Neural progenitor cell (in vitro differentiated cells): ENCODE data around the gene STARD8. TPM values are rescaled to one million over a fixed set of nuclear protein-coding genes. Genes with fewer than 3 reads are reported as not detected.

ENCODE experiments used
- DNase-seq: peaks from one replicate; pipeline ENCODE4 v3.0.0-alpha.2; 2016; ENCODE audit warnings: low spot score
- H2AFZ ChIP-seq: fragments of 200-600 bp; sonication (generic); replicated peaks from 2 replicates; pipeline ENCODE4 v1.6.1; 2016; ENCODE audit warnings: antibody characterized with exemption
- H3F3A ChIP-seq: fragments of 200-600 bp; sonication (generic); 2 replicates; pipeline ENCODE4 v1.6.1; 2016; ENCODE audit warnings: antibody characterized with exemption, low read depth
- H3K27ac ChIP-seq: fragments of 200-600 bp; sonication (generic); 2 replicates; pipeline ENCODE4 v1.5.1; 2016; ENCODE audit warnings: mild to moderate bottlenecking
- H3K27me3 ChIP-seq: fragments of 200-600 bp; sonication (generic); 2 replicates; pipeline ENCODE4 v1.6.1; 2016; ENCODE audit warnings: mild to moderate bottlenecking, moderate library complexity
- H3K36me3 ChIP-seq: fragments of 200-600 bp; sonication (generic); 2 replicates; pipeline ENCODE4 v1.5.1; 2016
- H3K4me1 ChIP-seq: fragments of 200-600 bp; sonication (generic); 2 replicates; pipeline ENCODE4 v1.6.1; 2016; ENCODE audit warnings: mixed run types
- H3K4me2 ChIP-seq: fragments of 200-600 bp; sonication (generic); 2 replicates; pipeline ENCODE4 v1.6.1; 2016
- H3K4me3 ChIP-seq: fragments of 200-600 bp; sonication (generic); 2 replicates; pipeline ENCODE4 v1.5.1; 2016
- H3K79me2 ChIP-seq: fragments of 200-600 bp; sonication (generic); 2 replicates; pipeline ENCODE4 v1.6.1; 2016; ENCODE audit warnings: low read depth
- H3K9ac ChIP-seq: fragments of 200-600 bp; sonication (generic); 2 replicates; pipeline ENCODE4 v1.6.1; 2016
- H3K9me3 ChIP-seq: fragments of 200-600 bp; sonication (generic); 2 replicates; pipeline ENCODE4 v1.5.1; 2016; ENCODE audit warnings: low read depth
- H4K20me1 ChIP-seq: fragments of 200-600 bp; sonication (generic); 2 replicates; pipeline ENCODE4 v1.6.1; 2016; ENCODE audit warnings: low read depth
- H3K27ac Mint-ChIP-seq: 3 replicates; pipeline ENCODE4 v1.8.0; 2021; ENCODE audit warnings: mixed read lengths
- H3K27me3 Mint-ChIP-seq: 2 replicates; pipeline ENCODE4 v1.8.0; 2022; ENCODE audit warnings: low read depth, mild to moderate bottlenecking, inconsistent platforms, moderate library complexity, mixed read lengths; ENCODE audit not compliant: insufficient read depth
- H3K36me3 Mint-ChIP-seq: 3 replicates; pipeline ENCODE4 v1.8.0; 2021; ENCODE audit warnings: mixed read lengths
- H3K4me1 Mint-ChIP-seq: 3 replicates; pipeline ENCODE4 v1.8.0; 2021; ENCODE audit warnings: mixed read lengths
- H3K4me3 Mint-ChIP-seq: 3 replicates; pipeline ENCODE4 v1.8.0; 2021; ENCODE audit warnings: mild to moderate bottlenecking, moderate library complexity, mixed read lengths
- H3K9me3 Mint-ChIP-seq: 3 replicates; pipeline ENCODE4 v1.8.0; 2020; ENCODE audit warnings: mixed read lengths
- EZH2 ChIP-seq: fragments of 200-600 bp; sonication (generic); IDR thresholded peaks from 2 replicates; pipeline ENCODE4 v1.6.1; 2017; ENCODE audit warnings: antibody characterized with exemption, mild to moderate bottlenecking, moderate library complexity
- EZH2phosphoT487 ChIP-seq: fragments of 200-600 bp; sonication (generic); IDR thresholded peaks from 2 replicates; pipeline ENCODE4 v1.6.1; 2017; ENCODE audit warnings: antibody characterized with exemption
- total RNA-seq: library from RNA; depleted of rRNA; stranded (reverse); fragments of >200 nt; gene quantifications from 2 replicates; pipeline ENCODE4 v1.2.3, GENCODE V29; 2015; ENCODE audit warnings: low replicate concordance
- TF ChIP-seq, protein P1 (sequence below): fragments of 200-600 bp; sonication (generic); IDR thresholded peaks from 2 replicates; pipeline ENCODE4 v1.5.1; 2017; ENCODE audit warnings: antibody characterized with exemption, mild to moderate bottlenecking

Gene STARD8
- total RNA-seq, 1 donor from 2014 or later: 0.82 TPM

DNA sequence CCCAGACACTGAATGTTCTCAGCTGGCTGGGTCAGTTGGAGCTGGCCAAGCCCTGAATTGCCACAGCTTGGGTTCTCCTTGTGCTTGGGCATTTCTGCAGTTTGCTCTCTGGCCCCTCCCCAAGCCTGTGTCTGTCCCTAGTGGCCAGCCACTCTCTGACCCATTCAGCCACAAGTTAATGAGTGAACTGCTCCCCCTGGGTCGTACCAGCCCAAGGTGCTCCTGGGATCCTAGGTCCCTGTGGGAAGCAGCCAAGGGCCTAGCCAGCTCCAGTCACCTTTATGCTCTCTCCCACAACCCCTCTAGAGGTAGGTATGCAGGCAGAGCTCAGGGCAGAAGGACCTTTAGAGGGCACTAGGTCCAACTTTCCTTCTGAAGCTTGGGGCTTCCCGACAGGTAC, 51.5 kb downstream of the STARD8 start:
- Histone ChIP-seq H3K27ac (no peak overlapping the region), H3K9me3 (no peaks in the 10 kb centered on the region), H3K27me3 (peaks cover 20% of the 10 kb centered on the region), H3K4me3 (no peak overlapping the region), H3K4me2 (no peak overlapping the region), H3K79me2 (no peaks in the 10 kb centered on the region), H3F3A (no peaks in the 10 kb centered on the region), H4K20me1 (no peaks in the 10 kb centered on the region), H3K4me1 (no peaks in the 10 kb centered on the region), H3K9ac (no peak overlapping the region), H3K36me3 (no peaks in the 10 kb centered on the region), H2AFZ (no peak overlapping the region)
- Mint-ChIP-seq H3K4me3 (no peak overlapping the region), H3K9me3 (peaks cover 2% of the 10 kb centered on the region), H3K27me3 (peaks cover 7% of the 10 kb centered on the region), H3K27ac (no peak overlapping the region), H3K4me1 (peaks cover 10% of the 10 kb centered on the region), H3K36me3 (no peaks in the 10 kb centered on the region)
- TF ChIP-seq, protein P1, sequence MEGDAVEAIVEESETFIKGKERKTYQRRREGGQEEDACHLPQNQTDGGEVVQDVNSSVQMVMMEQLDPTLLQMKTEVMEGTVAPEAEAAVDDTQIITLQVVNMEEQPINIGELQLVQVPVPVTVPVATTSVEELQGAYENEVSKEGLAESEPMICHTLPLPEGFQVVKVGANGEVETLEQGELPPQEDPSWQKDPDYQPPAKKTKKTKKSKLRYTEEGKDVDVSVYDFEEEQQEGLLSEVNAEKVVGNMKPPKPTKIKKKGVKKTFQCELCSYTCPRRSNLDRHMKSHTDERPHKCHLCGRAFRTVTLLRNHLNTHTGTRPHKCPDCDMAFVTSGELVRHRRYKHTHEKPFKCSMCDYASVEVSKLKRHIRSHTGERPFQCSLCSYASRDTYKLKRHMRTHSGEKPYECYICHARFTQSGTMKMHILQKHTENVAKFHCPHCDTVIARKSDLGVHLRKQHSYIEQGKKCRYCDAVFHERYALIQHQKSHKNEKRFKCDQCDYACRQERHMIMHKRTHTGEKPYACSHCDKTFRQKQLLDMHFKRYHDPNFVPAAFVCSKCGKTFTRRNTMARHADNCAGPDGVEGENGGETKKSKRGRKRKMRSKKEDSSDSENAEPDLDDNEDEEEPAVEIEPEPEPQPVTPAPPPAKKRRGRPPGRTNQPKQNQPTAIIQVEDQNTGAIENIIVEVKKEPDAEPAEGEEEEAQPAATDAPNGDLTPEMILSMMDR: no peak
- TF ChIP-seq EZH2phosphoT487: no peak
- no peak for TF ChIP-seq EZH2
- no peak for DNase-seq

DNA sequence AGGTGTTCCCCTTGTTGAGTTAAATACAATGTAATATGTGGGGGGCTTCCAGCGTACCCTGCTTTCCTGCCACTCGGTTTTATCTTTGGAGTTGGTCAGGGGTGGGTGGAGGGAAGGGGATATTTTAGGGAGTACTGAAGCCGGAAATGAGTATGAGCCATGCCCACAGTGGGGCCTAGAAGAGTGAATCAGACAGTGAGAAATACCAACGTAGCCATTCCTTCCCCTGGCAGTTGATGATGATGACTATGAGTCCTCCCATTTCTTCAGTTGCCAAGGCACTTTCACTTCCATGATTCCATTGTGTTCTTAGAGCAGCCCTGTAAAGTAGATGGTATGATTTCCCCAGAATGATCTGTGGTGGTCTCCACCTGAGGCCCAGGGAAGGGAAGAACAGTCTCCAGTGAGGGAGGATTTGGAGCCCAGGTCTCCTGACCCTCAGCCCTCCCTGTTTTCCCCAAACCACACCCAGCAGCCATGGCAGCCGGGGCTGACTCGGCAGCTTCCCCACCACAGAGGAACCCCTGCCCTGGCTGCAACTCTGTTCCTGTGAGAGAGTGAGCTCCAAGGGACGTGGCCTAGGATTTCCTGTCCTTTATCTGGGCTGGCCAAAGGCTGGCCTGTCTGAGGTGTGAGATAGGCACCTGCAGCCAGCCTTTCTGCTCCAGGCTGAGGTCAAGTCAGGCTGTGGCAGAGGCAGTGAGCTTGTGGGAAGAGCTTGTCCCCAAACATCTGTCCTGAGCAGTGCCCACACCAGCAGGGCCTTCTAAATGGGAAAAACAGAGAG, 52.7 kb downstream of the STARD8 start:
- Mint-ChIP-seq H3K27me3 (peaks cover 3% of the 10 kb centered on the region), H3K36me3 (no peaks in the 10 kb centered on the region), H3K9me3 (peaks cover 2% of the 10 kb centered on the region), H3K4me1 (peaks cover 2% of the 10 kb centered on the region), H3K27ac (no peak overlapping the region), H3K4me3 (no peak overlapping the region)
- H3K27ac ChIP-seq: no peak overlapping the region
- H3K79me2 ChIP-seq: no peaks in the 10 kb centered on the region
- H3K4me2 ChIP-seq: no peak overlapping the region
- no peak overlapping the region for H2AFZ ChIP-seq
- no peaks in the 10 kb centered on the region for H3F3A ChIP-seq
- H3K27me3 ChIP-seq: peaks cover 8% of the 10 kb centered on the region
- no peaks in the 10 kb centered on the region for H3K36me3 ChIP-seq
- H4K20me1 ChIP-seq: no peaks in the 10 kb centered on the region
- no peaks in the 10 kb centered on the region for H3K4me1 ChIP-seq
- no peak for TF ChIP-seq EZH2
- TF ChIP-seq, protein P1: no peak
- no peak for TF ChIP-seq EZH2phosphoT487
- H3K9ac ChIP-seq: no peak overlapping the region
- H3K4me3 ChIP-seq: no peak overlapping the region
- no peaks in the 10 kb centered on the region for H3K9me3 ChIP-seq
- no peak for DNase-seq

DNA sequence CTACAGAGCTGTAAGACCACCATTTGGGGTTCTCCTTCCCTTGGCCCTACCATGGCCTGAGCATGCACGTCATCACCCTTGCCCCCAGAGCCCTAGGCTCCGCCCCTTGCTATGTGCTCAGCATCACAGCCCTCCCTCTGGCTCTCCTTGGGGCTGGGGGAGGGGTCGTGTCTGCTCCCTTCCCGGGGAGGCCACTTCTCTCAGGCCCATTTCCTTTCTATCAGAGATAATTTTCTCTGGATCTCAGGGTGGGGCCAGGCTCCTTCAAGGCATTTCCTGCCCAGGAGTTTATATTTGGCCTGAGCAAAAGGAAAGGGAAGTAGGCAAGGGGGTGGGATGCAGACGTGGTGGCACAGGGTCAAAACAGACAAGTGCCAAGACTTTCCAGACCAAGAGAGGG, 55.9 kb downstream of the STARD8 start:
- H3K9me3 ChIP-seq: no peaks in the 10 kb centered on the region
- no peak overlapping the region for H3K9ac ChIP-seq
- Mint-ChIP-seq H3K4me1 (peaks cover 1% of the 10 kb centered on the region), H3K4me3 (no peak overlapping the region), H3K9me3 (no peaks in the 10 kb centered on the region), H3K36me3 (no peaks in the 10 kb centered on the region), H3K27me3 (no peaks in the 10 kb centered on the region), H3K27ac (no peak overlapping the region)
- no peak overlapping the region for H3K27ac ChIP-seq
- TF ChIP-seq, protein P1: no peak
- TF ChIP-seq EZH2 (no peak), EZH2phosphoT487 (no peak)
- no peak overlapping the region for H3K4me3 ChIP-seq
- no peaks in the 10 kb centered on the region for H3K4me1 ChIP-seq
- H3K27me3 ChIP-seq: no peaks in the 10 kb centered on the region
- H3F3A ChIP-seq: no peaks in the 10 kb centered on the region
- DNase-seq: no peak
- H3K4me2 ChIP-seq: no peak overlapping the region
- H2AFZ ChIP-seq: no peak overlapping the region
- H3K79me2 ChIP-seq: no peaks in the 10 kb centered on the region
- H3K36me3 ChIP-seq: no peaks in the 10 kb centered on the region
- no peaks in the 10 kb centered on the region for H4K20me1 ChIP-seq
